Stimulated activated CD8-positive, alpha-beta memory T cell treated with anti-CD3 and anti-CD28 coated beads, Interleukin-12 subunit alpha, Interleukin-12 subunit beta, amount 100 ng/mL, for 24 hours (primary cell): ENCODE results near the gene EHD3.

Experiments used
- DNase-seq: peaks from one replicate; pipeline ENCODE4 v3.0.0-alpha.2; 2020; ENCODE audit errors: extremely low read depth

The EHD3 gene

GRCh38 chr2:31233741-31234682 lies at the start of gene EHD3:
TSS of gene EHD3 (plus strand) at chr2:31234152. CDS start at chr2:31234622, 470 bp downstream.
- peak; percentile 61 for DNase-seq

- no peak for DNase-seq
These were observed 46.8 kb upstream of the EHD3 start for GRCh38 chr2:31187166-31187565.

- no peak for DNase-seq
These were observed 45.8 kb upstream of the EHD3 start for GRCh38 chr2:31188131-31188530.

- DNase-seq = no peak
These were observed 44.8 kb upstream of the EHD3 start for GRCh38 chr2:31189141-31189540.

- DNase-seq = no peak
These were observed 43.8 kb upstream of the EHD3 start for GRCh38 chr2:31190188-31190587.

- DNase-seq = no peak
These were observed 42.0 kb upstream of the EHD3 start for GRCh38 chr2:31191931-31192330.

- DNase-seq = no peak
These were observed 41.6 kb upstream of the EHD3 start for GRCh38 chr2:31192396-31192795.

GRCh38 chr2:31192851-31193392 lies 41.0 kb upstream of the EHD3 start:
- no peak for DNase-seq

GRCh38 chr2:31193806-31194205 lies 40.1 kb upstream of the EHD3 start:
- no peak for DNase-seq

GRCh38 chr2:31196622-31197021 lies 37.3 kb upstream of the EHD3 start:
- no peak for DNase-seq

GRCh38 chr2:31197166-31197565 lies 36.8 kb upstream of the EHD3 start:
- DNase-seq = no peak

GRCh38 chr2:31197669-31198068 lies 36.3 kb upstream of the EHD3 start:
- no peak for DNase-seq

- no peak for DNase-seq
These were observed 34.7 kb upstream of the EHD3 start for GRCh38 chr2:31199206-31199605.

- DNase-seq = no peak
These were observed 33.0 kb upstream of the EHD3 start for GRCh38 chr2:31200972-31201371.

- DNase-seq = no peak
These were observed 31.9 kb upstream of the EHD3 start for GRCh38 chr2:31202041-31202440.

GRCh38 chr2:31202833-31203232 lies 31.1 kb upstream of the EHD3 start:
- DNase-seq = no peak

- DNase-seq = no peak
These were observed 30.0 kb upstream of the EHD3 start for GRCh38 chr2:31203916-31204315.

GRCh38 chr2:31204783-31205182 lies 29.2 kb upstream of the EHD3 start:
- no peak for DNase-seq

- no peak for DNase-seq
These were observed 28.8 kb upstream of the EHD3 start for GRCh38 chr2:31205186-31205585.

- DNase-seq = no peak
These were observed 28.3 kb upstream of the EHD3 start for GRCh38 chr2:31205613-31206012.

- DNase-seq = no peak
These were observed 26.2 kb upstream of the EHD3 start for GRCh38 chr2:31207790-31208189.

GRCh38 chr2:31208240-31208639 lies 25.7 kb upstream of the EHD3 start:
- DNase-seq = no peak
